CD4-positive, CD25-positive, alpha-beta regulatory T cell (primary cell): ENCODE data around the gene RCSD1. TPM values are rescaled to one million over a fixed set of nuclear protein-coding genes. Genes with fewer than 3 reads are reported as not detected.
"Not testable (repeated sequence)": the region's sequence is repeated elsewhere in the genome, so short reads cannot be mapped to it uniquely, and the experiment has no call there.

ENCODE experiments used
- ATAC-seq, 2 donors: fragments of 150-1000 bp; cut with Tn5 transposase; one replicate each; pipeline ENCODE4 v1.10.0; 2021; ENCODE audit warnings: low read depth in 2 of 2, moderate number of reproducible peaks in 2 of 2, moderate library complexity in 1 of 2
- DNase-seq, 3 donors: peaks; one replicate each; pipeline versions ENCODE4 v3.0.0 to v3.0.0-alpha.2; 2012 to 2022; ENCODE audit warnings: mixed read lengths in 1 of 3
- H3K27ac ChIP-seq: one replicate; pipeline ENCODE4 v1.7.0; 2013; ENCODE audit warnings: mild to moderate bottlenecking, low read length; ENCODE audit not compliant: insufficient read depth, poor library complexity, severe bottlenecking
- H3K27me3 ChIP-seq: one replicate; pipeline ENCODE4 v1.7.0; 2013; ENCODE audit warnings: low read length; ENCODE audit not compliant: control insufficient read depth, insufficient read depth
- H3K36me3 ChIP-seq: one replicate; pipeline ENCODE4 v1.7.0; 2013; ENCODE audit warnings: mild to moderate bottlenecking, low read length, moderate library complexity; ENCODE audit not compliant: control insufficient read depth, insufficient read depth
- H3K4me1 ChIP-seq: 2 replicates; pipeline ENCODE4 v1.7.0; 2013; ENCODE audit warnings: mild to moderate bottlenecking, low read length; ENCODE audit not compliant: insufficient read depth, control insufficient read depth, poor library complexity, severe bottlenecking
- H3K4me3 ChIP-seq: one replicate; pipeline ENCODE4 v1.7.0; 2013; ENCODE audit warnings: low read depth, mild to moderate bottlenecking, low read length, moderate library complexity
- H3K9me3 ChIP-seq, 2 experiments: 1 replicate in 1 of 2; 2 replicates in 1 of 2; pipeline ENCODE4 v1.7.0; 2013; ENCODE audit warnings: low read length in 2 of 2, mild to moderate bottlenecking in 1 of 2, moderate library complexity in 1 of 2; ENCODE audit not compliant: control insufficient read depth in 2 of 2
- H3K27ac Mint-ChIP-seq, 3 donors: one replicate each; pipeline ENCODE4 v1.8.0; 2020 to 2022; ENCODE audit warnings: mild to moderate bottlenecking in 3 of 3, mixed read lengths in 3 of 3, moderate library complexity in 2 of 3
- H3K27me3 Mint-ChIP-seq: one replicate; pipeline ENCODE4 v1.8.0; 2022; ENCODE audit warnings: mild to moderate bottlenecking, mixed read lengths
- H3K36me3 Mint-ChIP-seq: one replicate; pipeline ENCODE4 v1.8.0; 2020; ENCODE audit warnings: mixed read lengths
- H3K4me1 Mint-ChIP-seq, 4 donors: one replicate each; pipeline ENCODE4 v1.8.0; 2020 to 2022; ENCODE audit warnings: mixed read lengths in 4 of 4, mild to moderate bottlenecking in 1 of 4
- H3K4me3 Mint-ChIP-seq, 4 donors: one replicate each; pipeline ENCODE4 v1.8.0; 2020 to 2022; ENCODE audit warnings: mild to moderate bottlenecking in 4 of 4, mixed read lengths in 4 of 4, moderate library complexity in 3 of 4
- H3K9me3 Mint-ChIP-seq, 7 donors: one replicate each; pipeline ENCODE4 v1.8.0; 2020 to 2022; ENCODE audit warnings: mixed read lengths in 7 of 7, mild to moderate bottlenecking in 3 of 7, moderate library complexity in 2 of 7
- polyA plus RNA-seq, 4 donors: library from polyadenylated mRNA; unstranded; fragments of 300-500 nt; fragmentation: Illumina TruSeq; gene quantifications; one replicate each; pipeline ENCODE4 v1.2.3, GENCODE V29; 2021
- total RNA-seq: library from RNA; stranded (reverse); gene quantifications from one replicate; pipeline ENCODE4 v1.2.3, GENCODE V29; 2022

RCSD1 gene
- total and polyA plus RNA-seq, 5 donors from 2014 or later, result 174 to 251 (median 226) TPM

DNA sequence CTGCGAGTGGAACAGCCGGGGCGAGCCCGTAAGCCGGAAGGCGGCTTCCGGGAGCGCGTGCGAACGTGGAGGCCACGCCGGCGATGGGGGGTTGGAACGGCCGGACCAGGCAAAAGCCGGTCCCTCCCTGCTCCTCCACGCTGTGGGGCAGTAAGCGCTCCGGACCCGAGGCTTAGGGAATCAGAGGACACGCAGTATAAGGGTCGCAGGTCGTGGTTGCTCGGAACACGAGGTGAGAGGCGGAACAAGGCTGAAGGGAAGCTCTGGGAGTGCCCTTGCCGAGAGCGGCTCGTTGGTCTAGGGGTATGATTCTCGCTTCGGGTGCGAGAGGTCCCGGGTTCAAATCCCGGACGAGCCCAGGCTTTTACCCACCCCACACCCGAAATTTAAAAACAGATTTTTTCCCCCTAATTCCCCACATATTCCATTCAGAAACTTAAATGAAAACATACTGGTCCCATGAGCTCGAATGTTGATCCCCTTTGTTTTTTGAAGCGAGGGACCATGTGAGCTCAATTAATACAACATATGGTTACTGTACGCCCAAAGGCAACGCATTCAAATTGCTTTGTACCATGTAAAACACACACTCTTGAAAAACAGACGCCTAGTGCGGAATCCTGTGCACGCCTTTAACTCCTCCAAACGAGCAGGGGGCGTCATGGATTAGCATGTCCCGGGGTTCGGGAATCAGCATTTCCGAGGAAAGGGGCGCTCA lies 84.6 kb downstream of the RCSD1 start:
- Histone ChIP-seq H3K4me3 (peak overlapping the region; percentile 97), H3K36me3 (no peaks in the 10 kb centered on the region), H3K9me3 (no peaks in the 10 kb centered on the region), H3K27ac (peak overlapping the region; percentile 60), H3K4me1 (peaks cover 28% of the 10 kb centered on the region), H3K27me3 (no peaks in the 10 kb centered on the region)
- peak overlapping the region; percentile 92 to 100 (median 94) for H3K27ac Mint-ChIP-seq
- H3K27me3 Mint-ChIP-seq, result peaks cover 26% of the 10 kb centered on the region
- H3K36me3 Mint-ChIP-seq, result peaks cover 6% of the 10 kb centered on the region
- H3K4me3 Mint-ChIP-seq, result peak overlapping the region; percentile 86 to 97 (median 90)
- peaks cover 0 to 4% (median 0%) of the 10 kb centered on the region in 7 donors for H3K9me3 Mint-ChIP-seq
- DNase-seq, result peak; percentile 72 to 89 (median 81)
- H3K4me1 Mint-ChIP-seq, result peaks cover 19 to 44% (median 34%) of the 10 kb centered on the region in 4 donors
- ATAC-seq, result peak; percentile 46 to 56

DNA sequence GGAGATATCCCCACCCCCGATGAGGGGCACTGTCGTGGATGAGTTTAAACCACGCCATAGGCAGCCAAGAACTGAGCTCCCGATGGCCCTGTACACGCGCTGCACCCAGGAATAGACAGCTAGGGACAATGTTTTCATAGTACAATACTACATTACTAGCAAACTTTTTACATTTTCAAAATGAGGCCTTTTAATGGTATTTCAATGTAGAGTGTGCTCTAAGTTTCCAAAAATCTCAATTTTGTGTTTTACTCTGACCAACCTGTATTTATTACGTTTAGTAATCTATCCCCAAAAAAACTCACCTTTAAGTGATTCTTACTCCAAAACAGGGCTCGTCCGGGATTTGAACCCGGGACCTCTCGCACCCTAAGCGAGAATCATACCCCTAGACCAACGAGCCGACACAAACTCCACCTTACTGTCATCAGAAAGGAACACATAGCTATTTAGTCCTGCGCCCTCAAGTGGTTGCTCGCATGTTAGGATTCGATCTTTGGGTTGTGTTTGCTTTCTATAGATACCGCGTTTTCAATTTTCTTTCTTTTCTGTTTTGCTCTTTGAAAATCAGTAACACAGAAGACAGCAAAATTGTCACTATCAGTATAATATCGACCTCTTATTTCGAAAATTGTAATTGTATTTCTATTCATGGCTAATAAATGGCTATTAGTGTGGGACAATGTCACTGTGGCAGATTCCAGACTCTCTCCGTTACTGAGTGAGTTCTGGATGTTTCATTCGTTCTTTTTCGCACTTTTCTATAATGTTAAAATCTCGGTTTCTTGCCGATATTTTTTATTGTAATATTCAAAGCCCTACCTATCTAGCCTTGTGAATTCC lies 85.3 kb downstream of the RCSD1 start:
- H3K4me1 ChIP-seq, result peaks cover 34% of the 10 kb centered on the region
- H3K4me3 ChIP-seq, result peak overlapping the region; percentile 97
- no peaks in the 10 kb centered on the region for H3K27me3 ChIP-seq
- peak; percentile 67 to 68 for ATAC-seq
- H3K27ac ChIP-seq, result peak overlapping the region; percentile 24
- Mint-ChIP-seq H3K9me3 (peaks cover 0 to 4% (median 0%) of the 10 kb centered on the region in 7 donors), H3K36me3 (peaks cover 6% of the 10 kb centered on the region), H3K27me3 (peaks cover 26% of the 10 kb centered on the region), H3K4me3 (peak overlapping the region; percentile 86 to 97 (median 90)), H3K27ac (peak overlapping the region; percentile 92 to 100 (median 94)), H3K4me1 (peaks cover 20 to 47% (median 37%) of the 10 kb centered on the region in 4 donors)
- peak; percentile 73 to 94 (median 90) for DNase-seq
- H3K9me3 ChIP-seq, result no peaks in the 10 kb centered on the region
- no peaks in the 10 kb centered on the region for H3K36me3 ChIP-seq

DNA sequence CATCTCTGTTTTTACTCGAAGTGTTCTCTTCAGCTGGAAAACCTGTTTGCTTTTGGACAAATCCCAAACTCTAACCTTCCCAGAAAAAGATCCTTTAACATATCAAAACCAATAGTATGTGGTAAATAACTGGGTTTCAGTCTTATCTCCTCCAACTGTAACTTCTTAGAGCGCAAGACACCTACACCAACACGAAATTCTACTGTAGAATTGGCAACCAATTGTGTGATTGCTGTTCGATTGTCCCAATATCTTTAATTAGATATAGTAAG lies 85.9 kb downstream of the RCSD1 start:
- ATAC-seq (no peak), DNase-seq (no peak)
- peak overlapping the region; percentile 7 for H3K27ac ChIP-seq
- H3K4me3 ChIP-seq, result peak overlapping the region; percentile 97
- Mint-ChIP-seq H3K36me3 (peaks cover 6% of the 10 kb centered on the region), H3K27ac (peak overlapping the region in 2 of 3 donors; percentile 62 to 94), H3K27me3 (peaks cover 26% of the 10 kb centered on the region), H3K9me3 (peaks cover 0 to 4% (median 0%) of the 10 kb centered on the region in 7 donors), H3K4me3 (peak overlapping the region; percentile 86 to 97 (median 90)), H3K4me1 (peaks cover 20 to 52% (median 37%) of the 10 kb centered on the region in 4 donors)
- no peaks in the 10 kb centered on the region for H3K27me3 ChIP-seq
- no peaks in the 10 kb centered on the region for H3K9me3 ChIP-seq
- no peaks in the 10 kb centered on the region for H3K36me3 ChIP-seq
- peaks cover 34% of the 10 kb centered on the region for H3K4me1 ChIP-seq

DNA sequence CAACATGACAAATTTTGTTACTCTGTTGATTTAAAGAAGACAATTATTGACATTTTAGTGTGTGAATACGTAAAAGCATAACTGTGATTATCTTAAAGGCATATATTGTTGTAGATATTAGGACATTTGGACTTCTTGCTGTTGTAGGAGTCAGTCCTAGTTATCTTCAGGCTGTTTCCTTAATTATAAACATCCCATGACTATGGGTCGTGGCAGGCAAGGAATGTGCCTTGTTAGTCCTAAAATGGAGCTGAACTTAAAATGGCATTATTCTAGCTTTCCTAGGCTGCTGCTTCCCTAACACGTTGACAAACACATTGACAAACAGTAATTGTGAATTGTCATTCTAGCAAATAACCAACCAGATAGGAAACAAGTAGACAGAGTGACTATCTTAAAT lies 87.3 kb downstream of the RCSD1 start:
- no peaks in the 10 kb centered on the region for H3K36me3 ChIP-seq
- H3K27me3 ChIP-seq, result no peaks in the 10 kb centered on the region
- Mint-ChIP-seq H3K4me1 (peaks cover 25 to 60% (median 41%) of the 10 kb centered on the region in 4 donors), H3K4me3 (peak overlapping the region; percentile 86 to 93 (median 88)), H3K27me3 (peaks cover 26% of the 10 kb centered on the region), H3K27ac (no peak overlapping the region), H3K9me3 (peaks cover 0 to 4% (median 0%) of the 10 kb centered on the region in 7 donors), H3K36me3 (peaks cover 6% of the 10 kb centered on the region)
- no peak overlapping the region for H3K27ac ChIP-seq
- no peak for DNase-seq
- H3K4me3 ChIP-seq, result no peak overlapping the region
- ATAC-seq, result no peak
- peaks cover 44% of the 10 kb centered on the region for H3K4me1 ChIP-seq
- no peaks in the 10 kb centered on the region for H3K9me3 ChIP-seq

- Histone ChIP-seq H3K36me3 (no peaks in the 10 kb centered on the region), H3K27ac (no peak overlapping the region), H3K4me3 (no peak overlapping the region), H3K9me3 (no peaks in the 10 kb centered on the region), H3K4me1 (peaks cover 49% of the 10 kb centered on the region), H3K27me3 (no peaks in the 10 kb centered on the region)
- no peak for ATAC-seq
- H3K4me1 Mint-ChIP-seq, result peaks cover 24 to 67% (median 32%) of the 10 kb centered on the region in 4 donors
- DNase-seq, result no peak
- H3K27me3 Mint-ChIP-seq, result peaks cover 16% of the 10 kb centered on the region
- peaks cover 6% of the 10 kb centered on the region for H3K36me3 Mint-ChIP-seq
- H3K4me3 Mint-ChIP-seq, result peak overlapping the region; percentile 8 to 84 (median 46)
- peaks cover 0 to 3% (median 0%) of the 10 kb centered on the region in 7 donors for H3K9me3 Mint-ChIP-seq
- peak overlapping the region in 2 of 3 donors; percentile 10 to 74 for H3K27ac Mint-ChIP-seq
Observed at GRCh38 chr1:167718914-167719691, 89.1 kb downstream of the RCSD1 start.

GRCh38 chr1:167719715-167720421 lies 89.8 kb downstream of the RCSD1 start:
- not testable (repeated sequence) for ATAC-seq, H3K27ac ChIP-seq, H3K9me3 ChIP-seq, H3K27me3 ChIP-seq, H3K36me3 Mint-ChIP-seq, H3K9me3 Mint-ChIP-seq, H3K36me3 ChIP-seq, H3K4me3 ChIP-seq, DNase-seq
- peaks cover 44% of the 10 kb centered on the region for H3K4me1 ChIP-seq
- Mint-ChIP-seq H3K4me3 (peak overlapping the region; percentile 18 to 92 (median 60)), H3K27ac (peak overlapping the region in 1 of 3 donors; percentile 76), H3K27me3 (peaks cover 12% of the 10 kb centered on the region), H3K4me1 (peaks cover 21 to 63% (median 32%) of the 10 kb centered on the region in 4 donors)
